ENCODE measurements around the gene GSDMA.
"Not testable (repeated sequence)": the region's sequence is repeated elsewhere in the genome, so short reads cannot be mapped to it uniquely, and the experiment has no call there.

GRCh38 chr17:40010946-40011500 is 48.2 kb downstream of the GSDMA start:
- TF ChIP-seq POLR2A, CTCF (IDR thresholded peaks at IDR 0.05): not testable (repeated sequence)
